CD4-positive, alpha-beta T cell treated with Interleukin-21 for 1 hour (primary cell): Measurements from ENCODE around the gene FES.

ENCODE experiments used
- DNase-seq: peaks from one replicate; pipeline ENCODE4 v3.0.0-alpha.2; 2020

The FES gene

DNA sequence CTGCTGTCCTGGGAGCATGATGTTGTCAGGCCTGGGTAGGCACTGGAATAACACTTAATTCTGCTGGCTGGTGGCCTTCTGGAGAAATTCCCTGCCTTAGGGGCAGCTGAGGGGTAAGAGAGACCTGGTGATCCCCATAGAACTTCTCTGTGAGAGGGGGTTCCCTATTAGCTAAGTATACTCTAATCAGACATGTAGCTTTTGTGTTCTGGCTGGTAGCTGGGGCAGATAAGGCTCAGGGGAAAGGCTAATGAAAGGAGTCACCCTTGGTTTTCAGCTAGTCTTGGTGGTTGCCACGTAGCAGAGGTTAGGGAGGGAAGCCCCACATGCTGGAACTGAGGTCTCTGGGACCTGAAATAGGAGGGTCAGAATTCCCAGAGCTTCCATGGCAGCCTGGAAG lies 49.0 kb downstream of the FES start:
- DNase-seq, result no peak

- peak; percentile 89 for DNase-seq
These were observed 50.1 kb downstream of the FES start for GRCh38 chr15:90934256-90934948.

DNA sequence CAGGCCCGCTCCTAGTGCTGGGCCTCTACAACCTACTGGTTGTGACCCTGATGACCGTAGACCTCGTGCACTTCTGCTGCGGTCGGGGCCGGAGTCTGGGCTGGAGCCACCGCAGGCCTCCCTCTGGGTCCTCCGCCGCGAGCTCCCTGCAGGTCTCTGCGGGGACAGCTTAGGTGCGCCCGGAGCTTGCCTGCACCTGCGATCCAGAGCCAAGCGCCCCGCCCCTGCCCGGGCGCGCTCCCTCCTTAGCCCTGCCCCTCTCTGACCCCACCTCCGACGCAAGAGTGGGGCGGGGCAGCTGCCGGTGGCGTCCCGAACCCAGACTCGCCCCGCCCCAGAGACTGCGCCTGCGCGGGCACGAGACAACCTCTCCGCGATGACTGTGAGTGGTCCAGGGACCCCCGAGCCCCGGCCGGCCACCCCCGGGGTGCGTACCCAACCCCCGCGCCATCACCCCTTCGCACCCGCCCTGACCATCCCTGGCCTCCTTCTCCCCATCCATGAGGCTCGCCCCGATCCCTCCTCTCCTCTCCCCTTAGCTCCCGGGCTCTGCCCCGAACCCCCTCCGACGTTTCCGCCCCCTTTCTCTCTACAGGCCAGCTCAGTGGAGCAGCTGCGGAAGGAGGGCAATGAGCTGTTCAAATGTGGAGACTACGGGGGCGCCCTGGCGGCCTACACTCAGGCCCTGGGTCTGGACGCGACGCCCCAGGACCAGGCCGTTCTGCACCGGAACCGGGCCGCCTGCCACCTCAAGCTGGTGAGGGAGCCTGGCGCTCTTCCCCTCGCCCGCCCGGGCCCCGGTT lies 50.8 kb downstream of the FES start, which contains the start of gene UNC45A:
Gene UNC45A, plus strand, starts transcription at position 337 of the 803 bp plus-strand sequence. Its CDS starts 40 bp downstream, at position 377.
- peak; percentile 95 for DNase-seq

- no peak for DNase-seq
These were observed 52.5 kb downstream of the FES start for GRCh38 chr15:90936823-90937222.

DNA sequence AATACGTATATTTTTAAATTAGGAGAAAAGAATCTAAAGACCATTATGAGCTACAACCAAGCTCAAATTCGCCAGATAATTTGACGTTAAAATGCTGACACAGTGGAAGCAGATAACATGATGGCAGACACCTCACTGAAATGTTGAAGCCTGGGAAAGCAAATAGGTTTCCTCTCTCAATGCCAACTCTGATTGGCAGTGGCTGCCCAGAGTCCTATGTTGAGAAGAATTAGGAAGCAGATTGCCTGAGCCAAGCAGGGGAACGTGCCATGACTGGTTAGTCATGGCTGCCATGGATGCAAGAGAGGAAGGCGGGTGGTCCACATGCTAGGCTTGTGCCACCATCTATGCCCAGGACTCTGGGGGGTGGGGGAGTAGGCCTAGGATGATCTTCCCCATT lies 54.0 kb downstream of the FES start:
- DNase-seq, result no peak

GRCh38 chr15:90939756-90940155 lies 55.5 kb downstream of the FES start:
- DNase-seq, result no peak

GRCh38 chr15:90941038-90941437 lies 56.7 kb downstream of the FES start:
- DNase-seq, result no peak

GRCh38 chr15:90942354-90943120 lies 58.2 kb downstream of the FES start:
- DNase-seq, result no peak

- no peak for DNase-seq
These were observed 60.8 kb downstream of the FES start for GRCh38 chr15:90945091-90945490.
